Erythroblast (primary cell): Measurements from ENCODE around the gene RFX5.
A peak's percentile ranks its signal among the peaks of the same experiment; 100 is the strongest.

ENCODE experiments used
- GATA1 ChIP-seq: IDR thresholded peaks from 2 replicates; pipeline ENCODE4 v1.6.1; 2011; ENCODE audit warnings: low read depth, mild to moderate bottlenecking, control low read depth, low read length, moderate library complexity
- POLR2A ChIP-seq: IDR thresholded peaks from 2 replicates; pipeline ENCODE4 v1.6.1; 2011; ENCODE audit warnings: mild to moderate bottlenecking, low read length

- peak; percentile 43 for TF ChIP-seq POLR2A
- no peak for TF ChIP-seq GATA1
Measured at GRCh38 chr1:151292207-151293030, 54.6 kb downstream of the RFX5 start.
